ENCODE measurements around the gene ZNF275.
"Not testable (repeated sequence)": the region's sequence is repeated elsewhere in the genome, so short reads cannot be mapped to it uniquely, and the experiment has no call there.

Gene ZNF275, protein sequence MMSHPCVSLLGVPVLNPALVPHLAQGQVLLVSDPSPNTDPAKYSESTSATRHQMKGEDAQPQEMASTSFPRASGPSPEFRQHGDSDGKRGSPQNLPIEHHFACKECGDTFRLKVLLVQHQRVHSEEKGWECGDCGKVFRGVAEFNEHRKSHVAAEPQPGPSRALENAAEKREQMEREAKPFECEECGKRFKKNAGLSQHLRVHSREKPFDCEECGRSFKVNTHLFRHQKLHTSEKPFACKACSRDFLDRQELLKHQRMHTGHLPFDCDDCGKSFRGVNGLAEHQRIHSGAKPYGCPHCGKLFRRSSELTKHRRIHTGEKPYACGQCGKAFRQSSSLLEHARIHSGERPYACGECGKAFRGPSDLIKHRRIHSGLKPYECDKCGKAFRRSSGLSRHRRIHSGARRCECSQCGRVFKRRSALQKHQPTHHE

GRCh38 chrX:153333821-153334653 lies at the start of gene ZNF275:
Gene ZNF275, plus strand, starts transcription at chrX:153334153. Its CDS starts 2,527 bp downstream, at chrX:153336680.
- DNase-seq, result peak; percentile 84

DNA sequence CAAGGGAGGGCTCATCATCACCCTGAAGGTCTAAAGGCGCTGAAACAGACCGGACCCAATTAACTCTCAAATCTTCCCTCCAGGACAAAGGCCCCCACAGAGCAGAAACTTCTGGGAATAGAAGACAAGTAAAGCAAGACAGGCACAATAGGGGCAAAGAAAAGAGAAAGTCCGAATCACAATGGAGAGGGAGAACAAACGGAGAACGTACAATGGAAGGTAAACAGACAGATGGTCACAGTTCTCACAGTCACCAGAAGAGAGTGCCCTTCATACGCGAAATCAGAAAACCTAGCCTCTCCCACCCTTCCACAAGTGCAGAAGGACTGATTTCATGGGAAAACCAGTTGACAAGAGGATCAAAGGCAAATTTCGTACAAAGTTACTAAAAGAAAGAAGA lies 48.3 kb upstream of the ZNF275 start:
- DNase-seq, result not testable (repeated sequence)

DNA sequence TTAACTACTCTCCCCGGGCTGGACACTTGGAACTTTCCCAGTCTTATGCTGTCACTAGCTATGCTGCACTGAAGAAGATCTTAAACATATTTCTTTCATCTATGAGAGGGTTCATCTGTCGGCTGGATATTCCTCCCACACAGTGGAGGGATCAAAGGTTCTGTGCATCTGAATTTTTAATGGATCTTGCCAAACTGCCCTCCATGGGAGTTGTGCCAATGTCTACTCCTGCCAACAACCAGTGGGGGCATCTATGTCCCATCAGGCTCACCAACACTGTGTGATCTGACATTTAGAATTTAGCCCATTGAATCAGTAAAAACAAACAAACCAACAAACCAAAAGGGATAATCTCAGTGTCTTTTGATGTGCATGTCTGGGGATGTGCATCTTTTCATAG lies 45.1 kb upstream of the ZNF275 start:
- not testable (repeated sequence) for DNase-seq

DNA sequence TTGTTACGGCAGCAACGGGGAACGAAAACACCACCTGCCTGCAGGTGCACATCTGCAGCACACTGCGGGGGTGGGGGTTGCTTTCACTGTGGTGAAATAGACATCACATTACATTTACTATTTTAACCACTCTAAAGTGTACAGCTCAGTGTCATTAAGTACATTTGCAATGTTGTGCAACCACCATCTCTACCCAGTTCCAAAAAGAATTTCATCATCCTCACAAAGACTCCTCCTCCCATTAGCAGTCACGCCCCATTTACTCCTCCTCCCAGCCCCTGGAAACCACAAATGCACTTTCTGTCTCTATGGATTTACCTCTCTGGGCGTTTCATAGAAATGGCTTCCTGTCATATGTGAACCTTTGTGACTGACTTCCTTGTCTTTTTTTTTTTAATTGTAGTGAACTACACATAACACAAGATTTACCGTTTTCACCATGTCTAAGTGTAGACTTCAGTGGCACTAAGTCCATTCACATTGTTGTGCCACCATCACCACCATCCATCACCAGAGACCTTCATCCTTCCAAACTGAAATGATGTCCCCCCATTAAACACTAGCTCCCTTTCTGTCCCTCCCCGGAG lies 40.4 kb upstream of the ZNF275 start:
- DNase-seq, result not testable (repeated sequence)

- no peak for DNase-seq
Measured at GRCh38 chrX:153297376-153297775, 36.6 kb upstream of the ZNF275 start.

GRCh38 chrX:153299855-153300254 lies 34.1 kb upstream of the ZNF275 start:
- DNase-seq, result no peak

GRCh38 chrX:153301746-153302145 lies 32.2 kb upstream of the ZNF275 start:
- no peak for DNase-seq

- DNase-seq, result no peak
Measured at GRCh38 chrX:153302796-153303195, 31.2 kb upstream of the ZNF275 start.

- no peak for DNase-seq
Measured at GRCh38 chrX:153303276-153304262, 30.4 kb upstream of the ZNF275 start.

DNA sequence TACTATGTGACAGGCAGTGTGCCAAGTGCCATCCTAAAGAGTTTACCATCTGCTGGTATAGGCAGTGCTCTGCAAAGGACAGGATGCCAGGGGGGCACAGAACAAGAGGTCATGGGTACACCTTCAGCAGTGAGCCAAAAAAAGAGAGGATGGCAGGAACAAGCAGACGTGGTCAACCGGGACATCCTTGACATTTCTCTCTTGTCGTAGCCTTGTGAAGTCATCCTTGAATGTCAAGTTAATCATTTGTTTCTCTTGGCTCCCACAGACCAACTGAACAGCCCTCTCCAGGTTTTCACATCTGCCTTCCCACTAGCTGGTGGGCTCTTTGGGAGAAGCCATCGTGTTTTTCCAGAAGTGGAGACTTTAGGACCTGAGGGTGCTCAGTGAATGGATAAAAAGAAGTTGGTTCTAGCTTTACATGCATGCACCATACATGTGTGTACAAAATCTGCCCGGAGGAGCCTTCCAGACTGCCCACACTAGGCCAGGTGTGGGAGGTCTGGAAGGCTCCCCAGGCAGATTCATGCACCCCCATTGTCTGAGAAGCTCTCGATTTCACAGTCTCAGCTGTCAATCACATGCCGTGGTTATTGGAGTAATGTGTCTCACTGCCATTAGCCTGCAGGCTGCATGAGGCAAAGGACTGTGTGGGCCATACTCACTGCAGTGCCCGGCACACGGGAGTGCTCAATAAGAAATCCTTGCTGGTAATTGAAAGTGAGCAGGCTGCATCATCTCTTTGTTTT lies 28.8 kb upstream of the ZNF275 start:
- DNase-seq, result no peak

GRCh38 chrX:153305972-153306371 lies 28.0 kb upstream of the ZNF275 start:
- no peak for DNase-seq

- DNase-seq, result no peak
Measured at GRCh38 chrX:153306527-153307115, 27.3 kb upstream of the ZNF275 start.

GRCh38 chrX:153307276-153308178 lies 26.4 kb upstream of the ZNF275 start:
- no peak for DNase-seq

DNA sequence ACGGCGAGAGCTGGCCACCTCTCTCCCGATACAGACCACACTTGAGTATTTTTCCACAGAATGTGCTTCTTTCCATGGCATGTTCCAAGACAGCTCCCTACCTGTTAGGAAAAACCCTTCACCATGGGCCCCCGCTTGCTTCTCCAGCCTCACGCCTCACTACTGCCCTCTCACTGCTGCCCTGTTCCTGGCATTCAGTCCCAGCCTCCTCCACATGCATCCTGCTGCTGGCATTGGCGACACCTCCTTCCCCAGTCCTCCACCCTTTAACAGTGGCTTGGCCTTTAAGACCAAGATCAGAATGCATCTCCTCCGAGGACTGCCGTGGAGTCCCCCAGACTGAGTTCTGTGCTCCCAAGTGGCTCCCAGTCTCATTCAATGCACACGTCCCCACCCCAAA lies 23.1 kb upstream of the ZNF275 start:
- DNase-seq, result no peak

GRCh38 chrX:153312041-153312440 lies 21.9 kb upstream of the ZNF275 start:
- DNase-seq, result no peak

DNA sequence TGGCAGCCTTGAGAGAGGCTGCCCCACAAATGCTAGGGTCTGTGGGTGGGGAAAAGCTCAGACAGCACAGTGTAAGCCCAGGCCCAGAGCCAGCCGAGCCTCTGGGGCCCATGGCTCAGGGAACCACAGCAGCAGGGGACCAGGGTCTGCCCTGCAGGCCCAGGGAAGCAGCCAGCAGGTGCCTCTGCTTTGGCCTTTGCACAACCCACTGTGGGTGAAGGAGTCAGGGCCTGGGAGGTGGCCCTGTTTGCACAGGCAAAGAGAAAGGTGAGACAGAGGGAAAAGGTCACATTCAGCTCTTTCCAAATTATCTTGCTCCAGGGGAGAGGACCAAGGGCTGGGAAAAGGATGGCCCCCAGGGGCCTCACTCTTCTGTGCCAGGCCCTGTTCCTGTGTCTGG lies 21.1 kb upstream of the ZNF275 start:
- DNase-seq, result no peak

- DNase-seq, result no peak
Measured at GRCh38 chrX:153317306-153317705, 16.6 kb upstream of the ZNF275 start.

GRCh38 chrX:153317996-153318722 lies 15.8 kb upstream of the ZNF275 start:
- no peak for DNase-seq

GRCh38 chrX:153318811-153319210 lies 15.1 kb upstream of the ZNF275 start:
- no peak for DNase-seq

Measured in CD4-positive, alpha-beta T cell treated with Interleukin-15 for 1 hour (primary cell).